ENCODE results near the gene TEDC1.

TEDC1 gene

GRCh38 chr14:105505101-105505500 lies 14.1 kb downstream of the TEDC1 start:
- no peak for DNase-seq
- no peaks in the 10 kb centered on the region for H3K79me1 ChIP-seq (ENCODE audit: low read length)
- no peak overlapping the region for H3K56ac ChIP-seq (ENCODE audit: low read length)
- no peak overlapping the region for H3K18ac ChIP-seq (ENCODE audit: low read length)
- no peak overlapping the region for H3K4me2 ChIP-seq (ENCODE audit: low read length)
- no peak overlapping the region for H4K5ac ChIP-seq (ENCODE audit: low read length)
- H3K27ac ChIP-seq (ENCODE audit: low read depth, low read length) = no peak overlapping the region
- no peak overlapping the region for H2AK5ac ChIP-seq (ENCODE audit: low read length)
- no peak overlapping the region for H3K4me3 ChIP-seq (ENCODE audit: low read length)
- no peak overlapping the region for H2BK5ac ChIP-seq (ENCODE audit: low read length)
- no peak overlapping the region for H2BK120ac ChIP-seq (ENCODE audit: low read depth, low read length)
- H2BK15ac ChIP-seq (replicated peaks; ENCODE audit: low read depth) = no peak overlapping the region
- no peaks in the 10 kb centered on the region for H3K36me3 ChIP-seq (ENCODE audit: control insufficient read depth, insufficient read depth, low read length)
- no peaks in the 10 kb centered on the region for H3K4me1 ChIP-seq (ENCODE audit: control insufficient read depth, low read depth, low read length)
- no peak overlapping the region for H3K9ac ChIP-seq (ENCODE audit: low read length)
- H4K8ac ChIP-seq (ENCODE audit: low read depth, low read length) = no peak overlapping the region
- no peak overlapping the region for H3K23ac ChIP-seq (ENCODE audit: low read length)
- no peaks in the 10 kb centered on the region for H3K79me2 ChIP-seq (ENCODE audit: control insufficient read depth, insufficient read depth, low read length)
- H3K27me3 ChIP-seq (ENCODE audit: insufficient read depth, low read length, poor library complexity) = no peaks in the 10 kb centered on the region
- no CpG with 5 or more reads among the region's 16 CpGs for WGBS (ENCODE audit: extremely low coverage, insufficient coverage, low lambda C conversion rate)
- no peak overlapping the region for H3K4ac ChIP-seq (ENCODE audit: low read depth, low read length)

DNA sequence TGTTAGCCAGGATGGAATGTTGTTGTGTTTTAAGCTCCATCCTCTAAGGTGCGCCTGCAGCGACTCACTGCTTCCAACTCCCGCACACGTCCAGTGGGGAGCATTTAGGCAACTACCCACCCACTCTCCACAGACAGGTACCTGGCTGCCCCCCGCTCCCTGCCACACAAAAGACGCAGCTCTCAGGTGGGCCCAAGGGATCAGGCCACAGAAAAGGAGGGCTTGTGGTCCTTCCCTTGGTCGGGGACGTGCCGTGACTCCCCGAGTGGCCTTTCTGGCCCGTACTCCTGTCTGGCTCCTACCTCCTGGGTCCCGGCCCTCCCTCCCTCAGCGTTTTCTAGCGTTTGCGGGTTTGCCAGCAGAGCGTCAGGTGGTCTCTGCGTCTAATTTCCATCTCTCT lies 16.2 kb downstream of the TEDC1 start:
- Histone ChIP-seq H3K4me1 (ENCODE audit: control insufficient read depth, low read depth, low read length) (no peaks in the 10 kb centered on the region), H3K4me3 (ENCODE audit: low read length) (no peak overlapping the region), H3K23ac (ENCODE audit: low read length) (no peak overlapping the region), H3K4me2 (ENCODE audit: low read length) (no peak overlapping the region), H3K27ac (ENCODE audit: low read depth, low read length) (no peak overlapping the region), H3K79me1 (ENCODE audit: low read length) (no peaks in the 10 kb centered on the region), H3K79me2 (ENCODE audit: control insufficient read depth, insufficient read depth, low read length) (no peaks in the 10 kb centered on the region), H3K9ac (ENCODE audit: low read length) (no peak overlapping the region), H3K27me3 (ENCODE audit: insufficient read depth, low read length, poor library complexity) (no peaks in the 10 kb centered on the region), H2BK120ac (ENCODE audit: low read depth, low read length) (no peak overlapping the region), H4K8ac (ENCODE audit: low read depth, low read length) (no peak overlapping the region), H3K36me3 (ENCODE audit: control insufficient read depth, insufficient read depth, low read length) (no peaks in the 10 kb centered on the region), H3K56ac (ENCODE audit: low read length) (no peak overlapping the region), H2AK5ac (ENCODE audit: low read length) (no peak overlapping the region), H3K4ac (ENCODE audit: low read depth, low read length) (no peak overlapping the region), H3K18ac (ENCODE audit: low read length) (no peak overlapping the region), H4K5ac (ENCODE audit: low read length) (no peak overlapping the region), H2BK5ac (ENCODE audit: low read length) (no peak overlapping the region), H2BK15ac (replicated peaks; ENCODE audit: low read depth) (no peak overlapping the region)
- no CpG with 5 or more reads among the region's 17 CpGs for WGBS (ENCODE audit: extremely low coverage, insufficient coverage, low lambda C conversion rate)
- no peak for DNase-seq

GRCh38 chr14:105508069-105508468 lies 17.0 kb downstream of the TEDC1 start:
- no peak overlapping the region for H3K18ac ChIP-seq (ENCODE audit: low read length)
- no peak overlapping the region for H2BK120ac ChIP-seq (ENCODE audit: low read depth, low read length)
- H3K23ac ChIP-seq (ENCODE audit: low read length) = no peak overlapping the region
- H2BK5ac ChIP-seq (ENCODE audit: low read length) = no peak overlapping the region
- H3K27ac ChIP-seq (ENCODE audit: low read depth, low read length) = no peak overlapping the region
- H3K79me1 ChIP-seq (ENCODE audit: low read length) = no peaks in the 10 kb centered on the region
- H2AK5ac ChIP-seq (ENCODE audit: low read length) = no peak overlapping the region
- no CpG with 5 or more reads among the region's 16 CpGs for WGBS (ENCODE audit: extremely low coverage, insufficient coverage, low lambda C conversion rate)
- H3K79me2 ChIP-seq (ENCODE audit: control insufficient read depth, insufficient read depth, low read length) = no peaks in the 10 kb centered on the region
- H4K8ac ChIP-seq (ENCODE audit: low read depth, low read length) = no peak overlapping the region
- H3K27me3 ChIP-seq (ENCODE audit: insufficient read depth, low read length, poor library complexity) = no peaks in the 10 kb centered on the region
- no peak overlapping the region for H3K4ac ChIP-seq (ENCODE audit: low read depth, low read length)
- H3K4me3 ChIP-seq (ENCODE audit: low read length) = no peak overlapping the region
- DNase-seq = no peak
- no peak overlapping the region for H3K9ac ChIP-seq (ENCODE audit: low read length)
- no peak overlapping the region for H3K56ac ChIP-seq (ENCODE audit: low read length)
- H3K4me1 ChIP-seq (ENCODE audit: control insufficient read depth, low read depth, low read length) = no peaks in the 10 kb centered on the region
- no peaks in the 10 kb centered on the region for H3K36me3 ChIP-seq (ENCODE audit: control insufficient read depth, insufficient read depth, low read length)
- no peak overlapping the region for H2BK15ac ChIP-seq (replicated peaks; ENCODE audit: low read depth)
- H3K4me2 ChIP-seq (ENCODE audit: low read length) = no peak overlapping the region
- no peak overlapping the region for H4K5ac ChIP-seq (ENCODE audit: low read length)

DNA sequence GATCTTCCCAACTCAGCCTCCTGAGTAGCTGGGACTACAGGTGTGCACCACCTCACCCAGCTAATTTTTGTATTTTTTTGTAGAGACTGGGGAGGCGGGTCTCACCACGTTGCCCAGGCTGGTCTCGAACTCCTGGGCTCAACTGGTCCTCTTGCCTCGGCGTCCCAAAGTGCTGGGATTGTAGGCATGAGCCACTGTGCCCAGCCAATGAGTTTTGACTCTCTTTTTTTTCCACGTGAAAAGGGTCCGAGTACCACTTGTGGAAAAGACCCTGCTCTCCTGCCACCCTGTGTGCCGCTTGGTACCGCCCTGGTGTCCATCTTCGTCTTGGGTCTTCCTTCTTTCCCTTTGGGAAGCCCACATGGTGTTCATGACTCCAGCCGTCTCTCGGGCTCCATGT lies 17.6 kb downstream of the TEDC1 start:
- Histone ChIP-seq H3K4ac (ENCODE audit: low read depth, low read length) (no peak overlapping the region), H2BK120ac (ENCODE audit: low read depth, low read length) (no peak overlapping the region), H3K4me2 (ENCODE audit: low read length) (no peak overlapping the region), H3K23ac (ENCODE audit: low read length) (no peak overlapping the region), H3K9ac (ENCODE audit: low read length) (no peak overlapping the region), H3K56ac (ENCODE audit: low read length) (no peak overlapping the region), H4K5ac (ENCODE audit: low read length) (no peak overlapping the region), H3K27ac (ENCODE audit: low read depth, low read length) (no peak overlapping the region), H2AK5ac (ENCODE audit: low read length) (no peak overlapping the region), H3K27me3 (ENCODE audit: insufficient read depth, low read length, poor library complexity) (no peaks in the 10 kb centered on the region), H3K36me3 (ENCODE audit: control insufficient read depth, insufficient read depth, low read length) (no peaks in the 10 kb centered on the region), H4K8ac (ENCODE audit: low read depth, low read length) (no peak overlapping the region), H3K18ac (ENCODE audit: low read length) (no peak overlapping the region), H3K79me2 (ENCODE audit: control insufficient read depth, insufficient read depth, low read length) (no peaks in the 10 kb centered on the region), H3K79me1 (ENCODE audit: low read length) (no peaks in the 10 kb centered on the region), H3K4me1 (ENCODE audit: control insufficient read depth, low read depth, low read length) (no peaks in the 10 kb centered on the region), H2BK15ac (replicated peaks; ENCODE audit: low read depth) (no peak overlapping the region), H3K4me3 (ENCODE audit: low read length) (no peak overlapping the region), H2BK5ac (ENCODE audit: low read length) (no peak overlapping the region)
- WGBS (ENCODE audit: extremely low coverage, insufficient coverage, low lambda C conversion rate) = no CpG with 5 or more reads among the region's 12 CpGs
- DNase-seq = no peak

- no peak overlapping the region for H3K4me2 ChIP-seq (ENCODE audit: low read length)
- H3K27me3 ChIP-seq (ENCODE audit: insufficient read depth, low read length, poor library complexity) = no peaks in the 10 kb centered on the region
- H3K79me1 ChIP-seq (ENCODE audit: low read length) = no peaks in the 10 kb centered on the region
- H3K23ac ChIP-seq (ENCODE audit: low read length) = no peak overlapping the region
- H4K8ac ChIP-seq (ENCODE audit: low read depth, low read length) = no peak overlapping the region
- H3K4me3 ChIP-seq (ENCODE audit: low read length) = no peak overlapping the region
- H3K4ac ChIP-seq (ENCODE audit: low read depth, low read length) = no peak overlapping the region
- no peak for DNase-seq
- H3K4me1 ChIP-seq (ENCODE audit: control insufficient read depth, low read depth, low read length) = no peaks in the 10 kb centered on the region
- no peaks in the 10 kb centered on the region for H3K79me2 ChIP-seq (ENCODE audit: control insufficient read depth, insufficient read depth, low read length)
- no peak overlapping the region for H3K18ac ChIP-seq (ENCODE audit: low read length)
- no peak overlapping the region for H2BK120ac ChIP-seq (ENCODE audit: low read depth, low read length)
- H4K5ac ChIP-seq (ENCODE audit: low read length) = no peak overlapping the region
- H3K9ac ChIP-seq (ENCODE audit: low read length) = no peak overlapping the region
- WGBS (ENCODE audit: extremely low coverage, insufficient coverage, low lambda C conversion rate) = no CpG with 5 or more reads among the region's 5 CpGs
- H3K36me3 ChIP-seq (ENCODE audit: control insufficient read depth, insufficient read depth, low read length) = no peaks in the 10 kb centered on the region
- no peak overlapping the region for H3K27ac ChIP-seq (ENCODE audit: low read depth, low read length)
- no peak overlapping the region for H3K56ac ChIP-seq (ENCODE audit: low read length)
- no peak overlapping the region for H2AK5ac ChIP-seq (ENCODE audit: low read length)
- no peak overlapping the region for H2BK5ac ChIP-seq (ENCODE audit: low read length)
- no peak overlapping the region for H2BK15ac ChIP-seq (replicated peaks; ENCODE audit: low read depth)
Observed at GRCh38 chr14:105517096-105517495, 26.1 kb downstream of the TEDC1 start.

- Histone ChIP-seq H3K18ac (ENCODE audit: low read length) (no peak overlapping the region), H3K36me3 (ENCODE audit: control insufficient read depth, insufficient read depth, low read length) (no peaks in the 10 kb centered on the region), H3K56ac (ENCODE audit: low read length) (no peak overlapping the region), H2AK5ac (ENCODE audit: low read length) (no peak overlapping the region), H3K27me3 (ENCODE audit: insufficient read depth, low read length, poor library complexity) (no peaks in the 10 kb centered on the region), H3K9ac (ENCODE audit: low read length) (no peak overlapping the region), H3K79me1 (ENCODE audit: low read length) (no peaks in the 10 kb centered on the region), H3K79me2 (ENCODE audit: control insufficient read depth, insufficient read depth, low read length) (no peaks in the 10 kb centered on the region), H2BK5ac (ENCODE audit: low read length) (no peak overlapping the region), H3K4me2 (ENCODE audit: low read length) (no peak overlapping the region), H3K23ac (ENCODE audit: low read length) (no peak overlapping the region), H4K8ac (ENCODE audit: low read depth, low read length) (no peak overlapping the region), H2BK15ac (replicated peaks; ENCODE audit: low read depth) (no peak overlapping the region), H3K4me1 (ENCODE audit: control insufficient read depth, low read depth, low read length) (no peaks in the 10 kb centered on the region), H3K4me3 (ENCODE audit: low read length) (no peak overlapping the region), H2BK120ac (ENCODE audit: low read depth, low read length) (no peak overlapping the region), H3K4ac (ENCODE audit: low read depth, low read length) (no peak overlapping the region), H4K5ac (ENCODE audit: low read length) (no peak overlapping the region), H3K27ac (ENCODE audit: low read depth, low read length) (no peak overlapping the region)
- DNase-seq = no peak
- WGBS (ENCODE audit: extremely low coverage, insufficient coverage, low lambda C conversion rate) = no CpG with 5 or more reads among the region's 14 CpGs
Observed at GRCh38 chr14:105519946-105520698, 29.1 kb downstream of the TEDC1 start.

Measured in mesendoderm (in vitro differentiated cells).